Right renal cortex interstitium (tissue), 3 donors: ENCODE data around the gene NFIA. TPM values are rescaled to one million over a fixed set of nuclear protein-coding genes. Genes with fewer than 3 reads are reported as not detected.

Experiments
- DNase-seq, 3 donors: peaks; one replicate each; pipeline ENCODE4 v3.0.0-alpha.2; 2013; ENCODE audit warnings: low read depth in 3 of 3, low spot score in 2 of 3
- polyA plus RNA-seq, 3 donors: library from polyadenylated mRNA; unstranded; fragments of 120-200 nt; gene quantifications; one replicate each; pipeline ENCODE4 v1.2.1, GENCODE V29; 2013; ENCODE audit not compliant: insufficient read length in 3 of 3

The NFIA gene
- polyA plus RNA-seq, 3 donors: 15.8 to 17.3 (median 16.3) TPM

DNA sequence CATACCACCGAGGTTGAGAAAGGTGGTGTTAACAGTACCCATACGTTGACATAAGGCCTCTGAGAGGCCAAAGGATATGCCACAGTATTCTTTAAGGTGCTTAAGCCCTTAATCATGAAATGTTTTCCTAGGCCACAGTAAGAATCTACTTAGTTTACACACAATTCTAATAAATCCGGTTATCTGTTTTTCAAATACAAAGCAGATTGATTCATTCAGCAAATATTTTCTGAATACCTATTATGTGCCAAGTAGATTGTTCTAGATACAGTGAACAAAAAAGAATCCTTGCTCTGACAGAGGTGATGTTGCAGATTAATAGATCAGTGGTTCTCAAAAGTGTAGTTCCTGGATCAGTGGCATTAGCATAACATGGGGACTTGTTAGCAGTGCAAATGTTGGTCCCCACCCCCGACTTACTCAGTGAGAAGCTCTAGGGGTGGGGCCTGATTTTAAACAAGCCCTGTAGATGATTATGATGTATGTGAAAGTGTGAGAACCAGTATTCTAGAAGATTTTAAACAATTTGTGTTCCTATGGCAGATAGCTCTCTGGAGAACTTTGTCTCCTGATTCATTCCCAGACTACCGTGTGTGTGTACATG, 61.6 kb downstream of the NFIA start:
- no peak for DNase-seq

DNA sequence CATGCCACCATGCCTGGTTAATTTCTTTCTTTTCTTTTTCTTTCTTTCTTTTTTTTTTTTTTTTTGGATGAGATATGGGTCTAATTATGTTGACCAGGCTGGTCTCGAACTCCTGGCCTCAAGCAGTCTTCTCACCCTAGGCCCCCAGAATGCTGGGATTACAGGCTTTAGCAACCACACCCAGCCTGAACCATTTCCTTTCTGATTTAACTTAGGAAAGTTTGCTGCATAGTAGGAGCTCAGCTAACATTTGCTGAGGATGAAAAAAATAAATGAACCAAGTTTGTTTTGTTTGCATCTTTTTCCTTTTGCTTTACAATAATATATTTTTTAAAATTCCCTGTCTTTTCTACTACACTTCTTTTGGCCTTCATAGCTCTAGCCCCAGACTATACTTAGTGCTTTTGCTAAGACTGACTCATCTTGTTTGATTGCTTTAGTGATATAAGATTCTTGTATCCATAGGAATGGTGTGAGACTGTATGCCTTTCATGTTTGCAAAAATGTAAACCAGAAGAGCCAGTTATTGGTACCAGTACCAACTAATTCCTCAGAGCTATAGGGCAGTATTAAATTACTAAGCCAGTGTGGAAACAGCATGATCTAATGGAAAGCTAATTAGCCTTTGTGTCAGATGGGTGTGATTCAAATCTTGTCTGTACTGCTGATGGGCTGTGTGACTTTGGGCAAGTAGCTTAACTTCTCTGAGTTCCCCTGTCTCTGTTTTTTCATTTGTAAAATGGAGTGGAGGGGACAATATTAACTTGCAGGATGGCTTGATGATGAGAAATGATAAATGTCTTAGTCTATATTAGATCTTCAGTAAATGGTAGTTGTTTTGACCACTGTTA, 66.9 kb downstream of the NFIA start:
- no peak for DNase-seq

DNA sequence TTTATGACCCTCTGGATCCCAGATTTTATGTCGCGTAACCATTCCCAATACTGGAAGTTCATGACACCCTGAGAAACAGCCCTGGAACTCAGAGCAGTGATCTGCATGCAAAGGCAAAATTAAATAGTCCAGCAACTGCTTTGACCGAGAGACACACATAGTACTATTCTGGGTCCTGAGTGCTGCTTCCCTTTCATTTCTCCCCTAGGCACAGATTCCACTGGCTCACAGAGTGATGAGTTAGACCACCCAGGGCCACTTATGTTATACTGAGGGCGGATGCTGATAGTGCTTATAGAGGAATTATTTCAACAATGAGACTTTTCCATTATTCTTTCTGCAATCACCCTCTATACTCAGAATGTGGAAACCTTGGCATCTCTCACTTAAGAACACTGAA, 69.2 kb downstream of the NFIA start:
- DNase-seq: no peak

DNA sequence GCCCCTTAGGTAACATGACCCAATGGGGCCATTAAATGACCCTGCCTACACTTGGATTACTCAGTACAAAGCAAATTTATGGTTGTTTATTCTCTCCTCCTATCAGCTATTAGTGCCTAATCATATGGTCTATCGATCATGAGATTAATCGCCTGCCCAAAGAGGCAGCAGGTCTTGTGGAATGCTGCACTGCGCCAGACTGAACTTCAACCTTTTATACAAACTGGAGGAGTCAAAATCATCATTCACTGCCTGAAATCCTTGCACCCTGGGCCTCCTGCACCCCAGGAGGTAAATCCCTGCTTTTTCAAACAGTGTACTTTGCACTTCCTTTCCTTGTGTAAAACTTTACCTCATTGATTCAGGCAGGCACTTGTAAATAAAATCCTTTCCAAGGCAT, 69.7 kb downstream of the NFIA start:
- DNase-seq: no peak

DNA sequence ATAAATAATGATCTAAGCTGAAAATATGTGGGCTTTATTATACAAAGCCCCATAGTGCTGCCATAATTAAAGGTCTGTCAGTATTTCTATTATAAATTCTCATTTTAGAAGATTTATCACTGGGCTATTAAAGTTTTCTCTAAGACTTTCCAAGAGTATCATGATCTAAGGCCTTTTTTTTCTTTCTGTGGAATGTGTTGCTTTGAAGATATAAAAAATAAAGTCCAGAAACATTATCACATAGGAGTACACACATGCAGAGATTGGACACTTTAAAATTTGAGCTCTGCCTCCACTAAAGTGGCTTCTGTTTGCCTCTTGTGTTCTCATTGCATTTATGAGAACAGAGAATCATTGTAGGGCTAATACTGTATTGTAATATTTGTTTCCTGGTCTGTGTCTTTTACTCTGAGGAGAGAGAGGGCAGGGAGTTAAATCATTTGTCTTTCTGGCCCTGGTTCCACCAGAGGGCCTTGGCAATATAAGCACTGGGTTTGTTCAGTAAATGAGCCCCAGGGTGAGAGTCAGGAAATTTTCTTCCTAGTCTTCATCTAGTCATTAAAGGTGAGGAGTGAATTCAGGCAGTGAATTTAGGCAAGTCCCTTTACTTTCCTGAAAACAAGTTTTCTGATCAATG, 70.2 kb downstream of the NFIA start:
- DNase-seq: no peak

DNA sequence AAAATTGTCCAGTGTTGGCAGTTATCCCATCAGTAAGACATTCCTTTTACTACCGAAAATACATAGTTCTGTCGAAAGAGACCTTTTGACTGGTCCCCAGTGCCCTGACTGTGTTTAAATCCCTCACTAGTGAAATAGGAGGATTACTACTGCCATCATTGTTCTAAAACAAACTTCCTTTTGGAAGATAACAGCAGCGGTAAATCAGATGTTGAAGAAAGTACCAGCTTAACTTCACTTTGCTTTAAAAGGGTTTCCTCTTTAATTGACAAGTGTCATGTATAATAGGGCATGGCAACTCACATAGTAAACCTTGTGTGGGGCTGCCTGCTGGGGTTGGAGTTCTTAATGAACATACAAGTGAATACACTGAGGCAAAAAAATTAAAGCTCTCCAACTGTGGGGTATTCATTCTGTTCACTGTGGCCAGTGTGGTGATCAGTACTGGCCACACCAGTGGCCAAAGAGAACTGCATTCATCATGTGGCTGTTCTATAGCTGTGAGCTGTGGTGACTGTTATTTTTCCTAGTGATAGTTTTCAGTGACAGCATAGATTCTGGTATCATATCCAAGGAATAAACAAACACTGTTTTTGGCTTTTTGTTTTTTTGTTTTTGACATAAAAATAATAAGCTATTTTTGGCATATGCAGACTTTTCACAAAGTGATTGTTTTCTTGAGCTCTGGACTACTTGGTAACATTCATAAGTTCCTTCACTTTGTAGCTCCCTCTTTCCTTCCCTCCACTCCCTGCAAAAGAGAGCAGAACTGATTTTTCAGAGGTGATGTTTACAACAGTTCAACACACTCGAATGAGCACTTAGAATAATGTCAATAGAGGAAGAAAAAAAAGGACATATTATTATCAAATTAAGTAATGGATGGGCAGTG, 74.5 kb downstream of the NFIA start:
- DNase-seq: no peak

DNA sequence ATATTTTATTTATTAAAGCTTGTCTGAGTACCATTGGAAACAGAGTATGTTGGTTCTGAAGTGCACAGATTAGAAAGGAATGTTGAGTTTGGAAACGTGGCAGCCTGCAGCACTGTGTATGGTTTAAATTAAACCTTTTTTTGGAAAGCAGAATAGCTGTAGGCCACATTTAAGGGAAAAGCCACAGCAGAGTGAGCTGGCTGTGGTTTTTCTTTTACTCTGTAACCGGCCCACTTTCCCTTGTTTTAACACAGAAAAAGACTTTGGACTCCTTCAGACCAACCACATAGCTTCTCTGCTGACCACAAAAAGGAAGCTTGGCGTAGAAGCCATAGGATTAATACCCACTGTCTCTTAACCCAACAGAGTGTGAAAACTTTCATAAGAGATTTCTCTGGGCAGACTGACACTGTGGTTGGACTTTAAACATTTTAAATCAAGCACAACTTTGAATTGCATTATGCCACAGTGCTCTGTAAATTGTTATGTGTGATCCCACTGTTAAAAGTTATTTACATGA, 75.2 kb downstream of the NFIA start:
- DNase-seq: no peak

DNA sequence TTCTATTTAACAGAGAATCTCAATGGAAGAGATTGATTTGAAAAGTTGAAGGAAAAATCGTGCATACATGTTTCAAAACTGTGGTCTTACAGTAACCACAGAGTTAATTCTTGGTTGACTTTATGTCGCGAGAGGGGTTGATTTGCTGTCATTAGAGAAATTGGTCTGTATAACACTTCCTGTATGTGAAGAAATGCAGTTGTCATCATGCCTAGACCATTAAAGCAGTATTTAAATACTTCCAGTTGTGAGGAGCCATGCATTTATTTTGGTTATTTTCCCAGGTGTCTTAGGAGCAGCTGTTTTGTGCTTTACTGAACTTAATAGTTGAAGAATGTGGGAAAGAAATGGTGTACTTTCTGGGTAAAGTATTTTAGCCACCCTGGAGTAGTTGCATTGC, 76.2 kb downstream of the NFIA start:
- DNase-seq: no peak

DNA sequence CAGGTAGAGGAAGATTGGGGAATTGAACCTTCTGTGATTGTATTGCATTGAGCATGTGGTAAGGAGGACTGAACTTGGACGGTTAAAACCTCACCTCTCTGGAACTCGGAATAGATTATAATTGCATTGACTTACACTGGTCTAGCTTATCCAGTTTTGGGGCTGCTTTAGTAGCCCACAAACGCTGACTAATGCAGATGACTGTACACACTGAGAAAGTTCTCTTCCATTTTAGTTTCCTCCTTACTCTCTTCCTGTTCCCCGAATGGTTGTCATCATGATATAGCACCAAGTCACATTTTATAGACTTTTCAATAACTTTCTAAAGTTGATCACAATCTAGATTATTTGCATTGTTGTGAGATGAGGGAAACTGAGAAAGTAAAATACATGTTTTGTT, 78.2 kb downstream of the NFIA start:
- no peak for DNase-seq

DNA sequence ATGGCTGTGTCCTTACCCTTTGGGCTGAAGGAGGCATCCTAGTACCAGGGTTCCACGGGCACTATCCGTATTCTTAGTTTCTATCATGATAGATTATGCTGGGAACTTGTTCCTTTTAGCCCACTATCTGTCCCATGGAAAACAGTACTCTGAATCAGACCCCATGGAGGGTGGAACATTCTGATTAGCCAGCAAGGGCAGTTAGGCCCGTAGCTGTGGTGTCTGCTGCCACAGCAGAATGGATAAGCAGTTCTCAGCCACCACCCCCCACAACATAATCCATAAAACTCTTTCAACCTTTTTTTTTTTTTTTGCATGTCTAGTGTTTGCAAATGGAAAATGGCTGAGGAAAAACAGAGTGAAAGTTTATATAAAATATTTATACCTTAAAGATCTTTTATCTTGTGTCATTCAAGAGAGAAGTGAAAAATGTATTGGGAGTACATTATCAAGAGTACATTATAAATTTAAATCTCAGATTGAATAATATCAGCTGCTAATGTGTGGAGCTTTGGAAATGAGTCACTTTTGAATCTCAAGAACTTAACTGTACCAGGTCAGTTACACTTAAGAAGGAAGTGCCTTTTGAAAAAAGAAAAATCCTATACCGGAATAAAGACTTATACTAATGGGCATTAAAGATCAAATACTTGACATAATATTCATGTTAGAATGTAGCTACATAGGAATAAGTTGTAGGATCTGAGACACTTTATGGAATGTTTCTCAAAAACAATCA, 80.3 kb downstream of the NFIA start:
- DNase-seq: no peak

DNA sequence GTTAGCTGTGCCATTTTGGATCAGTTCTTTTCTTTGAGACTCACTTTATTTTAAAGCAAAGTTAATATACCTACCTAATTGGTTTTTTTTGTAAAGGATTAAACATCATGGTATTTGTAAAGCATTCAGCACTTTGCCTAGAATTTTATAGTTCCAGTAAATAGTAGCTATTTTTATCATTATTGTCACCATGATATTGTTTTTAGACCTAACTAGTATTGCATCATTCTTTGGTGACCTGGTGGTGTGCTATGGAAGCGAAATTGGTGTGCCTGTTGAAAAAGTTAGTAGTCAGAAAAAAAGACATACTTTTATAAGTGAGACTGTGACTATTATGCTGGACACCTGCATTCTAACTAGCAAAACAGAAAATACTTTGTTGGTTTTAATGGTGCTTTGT, 81.0 kb downstream of the NFIA start:
- DNase-seq: no peak

DNA sequence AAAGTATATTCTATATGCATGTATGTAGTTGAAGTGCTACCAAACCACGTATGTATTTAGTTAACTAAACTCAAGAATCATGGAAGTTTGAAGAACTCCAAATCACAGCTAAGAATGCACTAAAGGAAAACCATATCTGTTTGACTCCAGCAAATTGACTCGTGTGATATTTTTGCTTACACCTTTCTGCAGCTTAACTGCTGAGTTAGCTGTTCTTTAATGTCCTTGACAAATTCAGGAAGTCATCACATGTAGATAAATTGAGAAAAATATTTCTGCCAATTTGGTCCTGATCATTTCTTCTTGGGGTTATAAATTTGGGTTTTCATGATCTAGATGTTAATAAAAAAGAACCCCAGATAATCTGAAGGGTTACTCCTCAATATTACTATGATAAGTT, 83.0 kb downstream of the NFIA start:
- no peak for DNase-seq

DNA sequence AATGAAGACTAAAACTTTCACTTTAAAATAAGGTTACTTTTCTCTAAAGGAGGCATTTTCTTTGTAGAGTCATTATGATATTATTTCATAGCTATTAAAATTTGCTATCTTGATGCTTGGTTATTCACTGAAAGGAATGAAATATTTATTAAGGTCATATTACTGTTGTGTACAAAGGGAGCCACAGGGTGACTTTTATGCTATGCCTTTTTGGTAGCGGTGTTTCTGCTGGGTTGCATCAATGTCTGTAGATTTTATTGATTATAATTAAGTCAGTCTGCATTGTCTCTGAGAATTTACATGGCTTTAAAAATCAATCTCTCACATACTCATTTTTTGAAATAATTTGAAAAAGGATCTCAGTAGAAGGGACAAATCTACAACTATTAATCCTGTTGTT, 84.9 kb downstream of the NFIA start:
- no peak for DNase-seq

DNA sequence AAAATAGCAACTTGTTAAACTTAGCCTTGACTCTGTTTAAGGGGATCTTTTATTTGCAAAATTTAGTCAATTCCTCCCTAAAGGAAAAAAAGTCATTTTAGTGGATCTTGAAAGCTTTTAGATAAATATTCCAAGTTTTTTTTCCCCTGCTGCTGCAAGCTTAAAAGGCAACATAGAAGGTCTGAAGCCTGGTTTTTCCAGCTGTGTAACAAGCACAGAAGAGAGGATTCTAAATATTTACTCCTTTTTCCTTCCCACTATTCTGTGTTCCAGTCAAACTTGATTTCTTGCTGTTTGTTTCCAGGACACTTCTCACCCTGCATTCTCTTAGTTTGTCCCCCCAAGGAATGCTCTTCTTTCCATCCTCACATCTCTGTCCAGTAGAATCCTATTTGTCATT, 86.7 kb downstream of the NFIA start:
- no peak for DNase-seq

DNA sequence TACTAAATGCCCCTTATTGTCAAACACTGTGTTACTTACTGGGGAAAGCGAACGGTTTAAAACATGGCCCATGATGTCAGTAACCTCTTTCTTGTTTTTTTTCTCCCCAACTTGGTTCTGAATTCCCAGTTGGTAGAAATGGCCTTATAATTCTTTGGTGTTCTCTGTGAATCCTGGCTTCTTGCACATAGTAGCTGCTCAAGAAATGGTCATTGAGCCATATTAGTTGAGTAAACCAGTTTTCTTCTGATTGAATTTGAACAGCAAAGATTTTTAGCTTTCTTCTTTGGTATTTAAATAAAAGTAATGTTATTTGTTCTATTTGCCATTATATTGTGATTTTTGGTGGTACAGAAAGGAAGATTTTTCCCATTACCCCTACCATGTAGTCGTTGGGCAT, 87.3 kb downstream of the NFIA start:
- DNase-seq: no peak

DNA sequence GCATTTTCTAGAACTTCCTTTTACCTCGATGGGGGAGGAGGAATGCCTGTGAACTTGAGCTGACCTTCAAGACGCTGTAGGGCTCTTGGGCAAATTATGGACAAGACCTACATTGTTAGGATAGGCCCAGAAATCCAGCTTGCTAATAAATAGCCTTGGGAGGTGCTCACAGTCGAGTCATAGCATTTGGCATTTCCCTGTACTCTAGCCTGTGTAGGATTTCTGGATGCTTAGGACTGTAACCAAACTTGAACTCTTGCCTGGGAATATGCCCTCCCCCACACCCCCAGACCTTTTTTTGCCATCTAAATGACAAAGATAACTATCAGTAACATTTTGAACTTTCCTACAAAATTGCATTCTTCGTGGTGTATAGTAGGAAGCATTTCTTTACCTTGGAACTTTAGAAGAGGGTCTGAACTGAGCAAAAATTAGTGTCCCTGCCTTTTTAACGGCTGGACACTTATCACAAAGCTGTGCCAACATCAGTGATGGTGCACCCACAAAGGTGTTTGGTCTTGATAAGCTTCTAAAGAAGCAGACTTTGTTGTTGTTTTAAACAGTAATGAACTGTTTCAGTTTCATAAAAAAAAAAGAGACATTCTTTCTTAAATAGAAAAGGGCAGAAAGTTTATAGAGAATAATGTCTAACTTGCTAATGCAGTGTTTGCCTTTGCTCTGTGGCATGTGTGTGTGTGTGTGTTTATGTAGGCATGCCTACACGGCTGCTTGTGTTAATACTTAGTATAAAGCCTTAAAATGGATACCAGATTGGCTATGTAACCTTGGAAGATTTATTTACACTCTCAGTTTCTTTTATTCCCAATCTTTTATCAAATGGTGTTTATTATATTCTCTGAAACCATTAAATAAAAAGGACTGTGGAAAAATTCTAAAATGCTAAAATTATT, 88.2 kb downstream of the NFIA start:
- DNase-seq: no peak

DNA sequence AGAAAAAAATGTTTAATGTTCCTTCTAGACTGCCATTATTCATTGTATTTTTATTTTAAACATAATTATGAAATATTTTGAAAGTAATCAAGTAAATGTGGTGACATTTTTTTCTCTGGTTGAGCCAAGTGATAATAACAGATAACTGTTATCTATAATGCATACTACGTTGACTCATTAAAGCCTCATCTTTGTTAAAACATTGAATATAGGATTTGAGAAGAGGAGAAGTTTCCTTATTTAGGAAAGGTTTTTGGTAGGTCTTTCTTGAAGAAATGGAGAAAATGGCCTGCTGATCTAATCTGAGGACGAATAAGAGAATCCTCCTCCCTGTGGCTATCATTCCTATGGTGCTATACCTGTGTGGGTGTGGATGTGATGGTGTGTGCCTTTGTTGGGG, 89.0 kb downstream of the NFIA start:
- DNase-seq: no peak

DNA sequence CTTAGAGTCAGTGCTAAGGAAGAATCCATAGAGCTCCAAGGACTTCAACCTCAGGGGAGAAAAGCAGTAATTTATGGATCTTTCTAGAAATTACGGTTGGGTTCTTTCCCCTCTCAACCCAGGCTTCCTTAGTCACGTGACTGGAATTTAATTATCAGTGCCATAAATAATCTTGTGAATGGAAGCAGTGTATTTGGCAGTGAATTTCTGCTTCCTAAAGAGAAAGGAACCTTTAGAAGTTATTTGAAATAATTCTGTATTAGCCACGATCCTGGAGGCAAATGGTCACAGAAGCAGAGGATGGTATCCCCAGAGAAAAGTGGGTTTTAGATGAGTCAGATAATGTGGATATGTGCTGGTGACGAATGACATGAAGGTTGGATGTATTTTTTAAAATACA, 89.6 kb downstream of the NFIA start:
- no peak for DNase-seq

DNA sequence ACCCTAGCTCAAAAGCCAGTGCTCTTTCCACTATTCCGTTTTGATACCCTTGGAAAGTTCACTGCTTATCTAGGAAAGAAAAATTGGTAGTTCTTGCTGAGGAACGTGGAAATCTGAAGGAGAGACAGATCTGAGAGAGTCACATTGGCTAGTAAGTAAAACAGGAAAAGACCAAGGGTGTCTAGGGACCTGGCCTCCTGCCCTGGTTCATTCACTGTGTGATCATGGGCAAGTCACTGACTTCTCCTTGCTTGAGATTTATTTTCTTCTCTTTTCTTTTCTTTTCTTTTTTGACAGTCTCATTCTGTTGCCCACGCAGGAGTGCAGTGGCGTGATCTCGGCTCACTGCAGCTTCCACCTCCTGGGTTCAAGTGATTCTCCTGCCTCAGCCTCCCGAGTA, 90.8 kb downstream of the NFIA start:
- DNase-seq: no peak
